Activated CD8-positive, alpha-beta T cell treated with anti-CD3 and anti-CD28 coated beads, Interleukin-2, amount 10 ng/mL, durations not matched to agents 7 days and 5 days (primary cell): Measurements from ENCODE around the gene SLC24A2. TPM values are rescaled to one million over a fixed set of nuclear protein-coding genes. Genes with fewer than 3 reads are reported as not detected.

ENCODE experiments used
- ATAC-seq: fragments of 150-1000 bp; cut with Tn5 transposase; one replicate; pipeline ENCODE4 v1.10.0; 2021; ENCODE audit warnings: moderate library complexity
- CTCF ChIA-PET: fragments of 350-600 bp; sonication (Branson Sonifier 250); formaldehyde crosslinking; loops from one replicate; lab custom pipeline; 2021; ENCODE audit warnings: antibody characterized with exemption; lab: Charles Lee
- POLR2A ChIA-PET: fragments of 350-600 bp; sonication (Branson Sonifier 250); formaldehyde crosslinking; loops from one replicate; lab custom pipeline; 2021; ENCODE audit warnings: antibody characterized with exemption; lab: Charles Lee
- DNase-seq: peaks from one replicate; pipeline ENCODE4 v3.0.0-alpha.2; 2020
- H3K27ac Mint-ChIP-seq: one replicate; pipeline ENCODE4 v1.8.0; 2021; ENCODE audit warnings: mild to moderate bottlenecking, mixed read lengths
- H3K27me3 Mint-ChIP-seq: one replicate; pipeline ENCODE4 v1.8.0; 2021; ENCODE audit warnings: low read depth, mixed read lengths
- H3K36me3 Mint-ChIP-seq: one replicate; pipeline ENCODE4 v1.8.0; 2021; ENCODE audit warnings: low read depth, mixed read lengths
- H3K4me1 Mint-ChIP-seq: one replicate; pipeline ENCODE4 v1.8.0; 2021; ENCODE audit warnings: low read depth, mixed read lengths
- H3K4me3 Mint-ChIP-seq: one replicate; pipeline ENCODE4 v1.8.0; 2021; ENCODE audit warnings: mild to moderate bottlenecking, mixed read lengths
- H3K9me3 Mint-ChIP-seq: one replicate; pipeline ENCODE4 v1.8.0; 2022; ENCODE audit warnings: mixed read lengths; ENCODE audit not compliant: insufficient read depth
- total RNA-seq, 2 experiments: library from RNA; stranded (reverse); gene quantifications; one replicate each; pipeline ENCODE4 v1.2.3, GENCODE V29; 2021

Gene SLC24A2
- total RNA-seq, 2 experiments from 2014 or later: not detected

GRCh38 chr9:19787672-19788071 lies 1.2 kb downstream of the SLC24A2 start:
- Mint-ChIP-seq H3K4me3 (no peak overlapping the region), H3K27me3 (peaks cover 53% of the 10 kb centered on the region), H3K4me1 (no peaks in the 10 kb centered on the region), H3K36me3 (no peaks in the 10 kb centered on the region), H3K9me3 (no peaks in the 10 kb centered on the region), H3K27ac (no peak overlapping the region)
- DNase-seq: no peak
- ATAC-seq: no peak
- ChIA-PET CTCF (no interaction called here), POLR2A (no interaction called here)

- CTCF ChIA-PET: no interaction called here
- H3K27me3 Mint-ChIP-seq: peaks cover 42% of the 10 kb centered on the region
Observed at GRCh38 chr9:19785230-19785629, 3.6 kb downstream of the SLC24A2 start.

GRCh38 chr9:19784136-19784535 lies 4.7 kb downstream of the SLC24A2 start:
- no peaks in the 10 kb centered on the region for H3K4me1 Mint-ChIP-seq

More at GRCh38 chr9:19785230-19785629, 3.6 kb downstream of the SLC24A2 start:
- ATAC-seq (no peak), DNase-seq (no peak)
- Mint-ChIP-seq H3K27ac (no peak overlapping the region), H3K4me1 (no peaks in the 10 kb centered on the region), H3K36me3 (no peaks in the 10 kb centered on the region), H3K4me3 (no peak overlapping the region), H3K9me3 (no peaks in the 10 kb centered on the region)
- POLR2A ChIA-PET: no interaction called here

GRCh38 chr9:19783500-19783899 lies 5.3 kb downstream of the SLC24A2 start:
- DNase-seq (no peak), ATAC-seq (no peak)
- no peaks in the 10 kb centered on the region for H3K4me1 Mint-ChIP-seq
- no peak overlapping the region for H3K4me3 Mint-ChIP-seq
- ChIA-PET POLR2A (no interaction called here), CTCF (no interaction called here)
- no peaks in the 10 kb centered on the region for H3K36me3 Mint-ChIP-seq
- no peaks in the 10 kb centered on the region for H3K9me3 Mint-ChIP-seq
- H3K27ac Mint-ChIP-seq: no peak overlapping the region
- H3K27me3 Mint-ChIP-seq: peaks cover 29% of the 10 kb centered on the region

More at GRCh38 chr9:19784136-19784535, 4.7 kb downstream of the SLC24A2 start:
- H3K4me3 Mint-ChIP-seq: no peak overlapping the region
- DNase-seq (no peak), ATAC-seq (no peak)
- no peak overlapping the region for H3K27ac Mint-ChIP-seq
- CTCF ChIA-PET: no interaction called here
- peaks cover 31% of the 10 kb centered on the region for H3K27me3 Mint-ChIP-seq
- POLR2A ChIA-PET: no interaction called here
- H3K36me3 Mint-ChIP-seq: no peaks in the 10 kb centered on the region
- no peaks in the 10 kb centered on the region for H3K9me3 Mint-ChIP-seq

GRCh38 chr9:19782005-19782404 lies 6.8 kb downstream of the SLC24A2 start:
- DNase-seq: no peak
- Mint-ChIP-seq H3K27me3 (peaks cover 19% of the 10 kb centered on the region), H3K27ac (no peak overlapping the region), H3K9me3 (no peaks in the 10 kb centered on the region), H3K4me3 (no peak overlapping the region), H3K4me1 (no peaks in the 10 kb centered on the region), H3K36me3 (no peaks in the 10 kb centered on the region)
- CTCF ChIA-PET: no interaction called here
- POLR2A ChIA-PET: no interaction called here
- no peak for ATAC-seq

GRCh38 chr9:19781240-19781639 lies 7.6 kb downstream of the SLC24A2 start:
- no peak for ATAC-seq
- H3K27ac Mint-ChIP-seq: no peak overlapping the region
- ChIA-PET POLR2A (no interaction called here), CTCF (no interaction called here)
- no peaks in the 10 kb centered on the region for H3K4me1 Mint-ChIP-seq
- H3K4me3 Mint-ChIP-seq: no peak overlapping the region
- DNase-seq: no peak
- H3K27me3 Mint-ChIP-seq: peaks cover 18% of the 10 kb centered on the region
- H3K36me3 Mint-ChIP-seq: no peaks in the 10 kb centered on the region
- H3K9me3 Mint-ChIP-seq: no peaks in the 10 kb centered on the region

- peaks cover 3% of the 10 kb centered on the region for H3K27me3 Mint-ChIP-seq
- ChIA-PET CTCF (no interaction called here), POLR2A (no interaction called here)
Observed at GRCh38 chr9:19771446-19771845, 17.4 kb downstream of the SLC24A2 start.

GRCh38 chr9:19770973-19771372 lies 17.9 kb downstream of the SLC24A2 start:
- H3K4me3 Mint-ChIP-seq: no peak overlapping the region
- no peak overlapping the region for H3K27ac Mint-ChIP-seq
- no peaks in the 10 kb centered on the region for H3K36me3 Mint-ChIP-seq
- CTCF ChIA-PET: no interaction called here
- POLR2A ChIA-PET: no interaction called here
- no peak for ATAC-seq
- H3K27me3 Mint-ChIP-seq: peaks cover 3% of the 10 kb centered on the region
- H3K9me3 Mint-ChIP-seq: no peaks in the 10 kb centered on the region
- H3K4me1 Mint-ChIP-seq: no peaks in the 10 kb centered on the region
- no peak for DNase-seq

More at GRCh38 chr9:19771446-19771845, 17.4 kb downstream of the SLC24A2 start:
- no peaks in the 10 kb centered on the region for H3K36me3 Mint-ChIP-seq
- ATAC-seq (no peak), DNase-seq (no peak)
- no peak overlapping the region for H3K27ac Mint-ChIP-seq
- H3K4me3 Mint-ChIP-seq: no peak overlapping the region
- H3K9me3 Mint-ChIP-seq: no peaks in the 10 kb centered on the region
- H3K4me1 Mint-ChIP-seq: no peaks in the 10 kb centered on the region

- Mint-ChIP-seq H3K4me3 (no peak overlapping the region), H3K27me3 (peaks cover 3% of the 10 kb centered on the region), H3K36me3 (no peaks in the 10 kb centered on the region), H3K9me3 (peaks cover 4% of the 10 kb centered on the region), H3K27ac (no peak overlapping the region), H3K4me1 (no peaks in the 10 kb centered on the region)
- ChIA-PET CTCF (no interaction called here), POLR2A (no interaction called here)
- no peak for DNase-seq
- ATAC-seq: no peak
Observed at GRCh38 chr9:19769213-19769612, 19.6 kb downstream of the SLC24A2 start.

GRCh38 chr9:19768798-19769197 lies 20.0 kb downstream of the SLC24A2 start:
- H3K9me3 Mint-ChIP-seq: peaks cover 4% of the 10 kb centered on the region
- no peaks in the 10 kb centered on the region for H3K36me3 Mint-ChIP-seq
- POLR2A ChIA-PET: no interaction called here
- ATAC-seq: no peak
- no peak overlapping the region for H3K27ac Mint-ChIP-seq
- CTCF ChIA-PET: no interaction called here
- H3K27me3 Mint-ChIP-seq: peaks cover 3% of the 10 kb centered on the region
- H3K4me3 Mint-ChIP-seq: no peak overlapping the region
- DNase-seq: no peak
- H3K4me1 Mint-ChIP-seq: no peaks in the 10 kb centered on the region

- DNase-seq: no peak
- CTCF ChIA-PET: no interaction called here
- H3K27me3 Mint-ChIP-seq: peaks cover 10% of the 10 kb centered on the region
- ATAC-seq: no peak
- no peak overlapping the region for H3K27ac Mint-ChIP-seq
- H3K9me3 Mint-ChIP-seq: no peaks in the 10 kb centered on the region
- no peak overlapping the region for H3K4me3 Mint-ChIP-seq
- no peaks in the 10 kb centered on the region for H3K36me3 Mint-ChIP-seq
- POLR2A ChIA-PET: no interaction called here
- no peaks in the 10 kb centered on the region for H3K4me1 Mint-ChIP-seq
Observed at GRCh38 chr9:19759066-19759465, 29.8 kb downstream of the SLC24A2 start.

GRCh38 chr9:19757745-19758144 lies 31.1 kb downstream of the SLC24A2 start:
- no peaks in the 10 kb centered on the region for H3K4me1 Mint-ChIP-seq
- ChIA-PET POLR2A (no interaction called here), CTCF (no interaction called here)
- H3K27ac Mint-ChIP-seq: no peak overlapping the region
- no peak overlapping the region for H3K4me3 Mint-ChIP-seq
- no peaks in the 10 kb centered on the region for H3K9me3 Mint-ChIP-seq
- H3K27me3 Mint-ChIP-seq: peaks cover 10% of the 10 kb centered on the region
- no peak for ATAC-seq
- no peak for DNase-seq
- no peaks in the 10 kb centered on the region for H3K36me3 Mint-ChIP-seq

- Mint-ChIP-seq H3K9me3 (no peaks in the 10 kb centered on the region), H3K36me3 (peaks cover 2% of the 10 kb centered on the region), H3K27ac (no peak overlapping the region), H3K4me1 (peaks cover 2% of the 10 kb centered on the region), H3K4me3 (no peak overlapping the region), H3K27me3 (peaks cover 18% of the 10 kb centered on the region)
- DNase-seq (no peak), ATAC-seq (no peak)
- CTCF ChIA-PET: no interaction called here
- POLR2A ChIA-PET: no interaction called here
Observed at GRCh38 chr9:19754921-19755320, 33.9 kb downstream of the SLC24A2 start.
